Progenitor cell of endocrine pancreas (in vitro differentiated cells): ENCODE results near the gene SERPINA12. TPM values are rescaled to one million over a fixed set of nuclear protein-coding genes. Genes with fewer than 3 reads are reported as not detected.

Experiments
- DNase-seq: peaks from one replicate; pipeline ENCODE4 v3.0.0; 2021; ENCODE audit warnings: low spot score; ENCODE audit not compliant: unreplicated experiment
- H3K27ac Mint-ChIP-seq: 2 replicates; pipeline ENCODE4 v1.8.0; 2021; ENCODE audit warnings: mild to moderate bottlenecking, moderate library complexity, mixed read lengths
- H3K27me3 Mint-ChIP-seq: 2 replicates; pipeline ENCODE4 v1.8.0; 2021; ENCODE audit warnings: mixed read lengths
- H3K36me3 Mint-ChIP-seq: 2 replicates; pipeline ENCODE4 v1.8.0; 2022; ENCODE audit warnings: mixed read lengths; ENCODE audit not compliant: insufficient read depth
- H3K4me1 Mint-ChIP-seq: 2 replicates; pipeline ENCODE4 v1.8.0; 2021; ENCODE audit warnings: low read depth, mixed read lengths
- H3K4me3 Mint-ChIP-seq: 2 replicates; pipeline ENCODE4 v1.8.0; 2021; ENCODE audit warnings: low read depth, mild to moderate bottlenecking, moderate library complexity, mixed read lengths
- H3K9me3 Mint-ChIP-seq: 2 replicates; pipeline ENCODE4 v1.8.0; 2021; ENCODE audit warnings: low read depth, mixed read lengths
- CTCF ChIP-seq: fragments of 200-600 bp; sonication (generic); IDR thresholded peaks from one replicate; pipeline ENCODE4 v1.5.0; 2021; ENCODE audit warnings: antibody characterized with exemption, mild to moderate bottlenecking; ENCODE audit not compliant: unreplicated experiment
- total RNA-seq: library from RNA; stranded (reverse); gene quantifications from 2 replicates; pipeline ENCODE4 v1.2.1, GENCODE V29; 2021

The SERPINA12 gene
- total RNA-seq, 1 donor from 2014 or later = not detected

DNA sequence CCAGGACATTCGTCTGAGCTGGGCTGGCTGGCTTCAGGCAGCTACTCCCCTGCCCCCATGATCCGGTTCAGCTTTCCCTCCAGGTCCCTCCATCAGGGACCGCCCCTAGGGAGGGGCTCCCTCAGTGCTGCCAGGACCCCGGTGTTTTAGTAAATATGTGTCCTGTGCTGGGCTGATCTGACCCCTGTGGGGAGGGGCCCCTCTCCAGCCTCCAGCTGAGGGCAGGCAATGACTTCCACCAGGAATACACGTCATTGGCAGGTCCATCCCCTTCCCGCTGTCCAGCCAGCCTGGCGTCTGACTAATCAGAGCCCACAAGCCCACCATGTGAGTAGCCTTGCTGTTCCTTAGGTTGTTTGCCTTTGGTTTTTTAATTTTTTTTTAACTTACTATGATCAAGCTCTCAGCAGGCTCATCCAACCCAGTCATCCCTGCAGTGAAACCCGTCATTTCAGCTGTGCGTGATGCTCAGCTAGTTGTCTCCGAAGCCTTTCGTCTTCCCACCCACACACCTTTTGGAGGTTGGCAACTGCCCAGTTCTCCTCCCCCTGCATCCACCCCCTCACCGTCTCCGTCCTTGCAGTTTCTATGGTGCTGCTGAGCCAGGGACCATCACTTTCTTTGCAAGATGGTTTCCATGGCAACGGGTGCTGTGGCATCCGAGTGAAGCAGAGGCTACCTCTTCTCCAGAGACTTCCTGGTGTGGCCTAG, 36.0 kb upstream of the SERPINA12 start:
- Mint-ChIP-seq H3K4me3 (no peak overlapping the region), H3K4me1 (peaks cover 3% of the 10 kb centered on the region), H3K27ac (no peak overlapping the region), H3K36me3 (no peaks in the 10 kb centered on the region), H3K9me3 (peaks cover 5% of the 10 kb centered on the region), H3K27me3 (peaks cover 10% of the 10 kb centered on the region)
- DNase-seq = no peak
- TF ChIP-seq CTCF = no peak

DNA sequence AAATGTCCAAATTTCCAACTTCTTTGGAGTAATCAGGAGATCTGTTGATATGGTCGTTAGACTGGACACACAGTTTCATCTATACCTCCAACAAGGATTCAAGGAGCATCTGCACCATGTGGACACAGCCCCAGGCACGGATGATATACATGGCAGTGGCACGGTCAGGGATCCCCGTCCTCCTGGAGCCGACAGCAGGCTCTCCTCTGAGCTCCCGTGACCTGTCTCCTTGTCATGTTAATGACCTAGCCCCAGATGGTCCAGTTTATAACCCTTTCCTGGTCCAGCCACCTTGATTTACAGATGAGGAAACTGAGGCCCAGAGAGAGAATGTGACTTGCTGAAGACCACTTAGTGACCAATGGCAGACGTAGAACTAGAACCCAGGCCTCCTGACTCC, 35.5 kb upstream of the SERPINA12 start:
- DNase-seq = no peak
- H3K27me3 Mint-ChIP-seq = peaks cover 10% of the 10 kb centered on the region

GRCh38 chr14:94543449-94544124, 34.3 kb upstream of the SERPINA12 start:
- TF ChIP-seq CTCF = peak; percentile 15
- Mint-ChIP-seq H3K27ac (no peak overlapping the region), H3K4me1 (peaks cover 5% of the 10 kb centered on the region), H3K4me3 (no peak overlapping the region), H3K27me3 (peaks cover 17% of the 10 kb centered on the region), H3K9me3 (peaks cover 5% of the 10 kb centered on the region), H3K36me3 (no peaks in the 10 kb centered on the region)
- DNase-seq = no peak

More for the DNA sequence above, 35.5 kb upstream of the SERPINA12 start:
- peaks cover 5% of the 10 kb centered on the region for H3K9me3 Mint-ChIP-seq
- no peak overlapping the region for H3K27ac Mint-ChIP-seq
- TF ChIP-seq CTCF = no peak
- peaks cover 5% of the 10 kb centered on the region for H3K4me1 Mint-ChIP-seq
- no peaks in the 10 kb centered on the region for H3K36me3 Mint-ChIP-seq
- no peak overlapping the region for H3K4me3 Mint-ChIP-seq

GRCh38 chr14:94542811-94543440, 33.7 kb upstream of the SERPINA12 start:
- TF ChIP-seq CTCF = no peak
- Mint-ChIP-seq H3K4me1 (peaks cover 5% of the 10 kb centered on the region), H3K4me3 (no peak overlapping the region), H3K36me3 (no peaks in the 10 kb centered on the region), H3K27me3 (peaks cover 21% of the 10 kb centered on the region), H3K27ac (no peak overlapping the region), H3K9me3 (peaks cover 5% of the 10 kb centered on the region)
- no peak for DNase-seq

DNA sequence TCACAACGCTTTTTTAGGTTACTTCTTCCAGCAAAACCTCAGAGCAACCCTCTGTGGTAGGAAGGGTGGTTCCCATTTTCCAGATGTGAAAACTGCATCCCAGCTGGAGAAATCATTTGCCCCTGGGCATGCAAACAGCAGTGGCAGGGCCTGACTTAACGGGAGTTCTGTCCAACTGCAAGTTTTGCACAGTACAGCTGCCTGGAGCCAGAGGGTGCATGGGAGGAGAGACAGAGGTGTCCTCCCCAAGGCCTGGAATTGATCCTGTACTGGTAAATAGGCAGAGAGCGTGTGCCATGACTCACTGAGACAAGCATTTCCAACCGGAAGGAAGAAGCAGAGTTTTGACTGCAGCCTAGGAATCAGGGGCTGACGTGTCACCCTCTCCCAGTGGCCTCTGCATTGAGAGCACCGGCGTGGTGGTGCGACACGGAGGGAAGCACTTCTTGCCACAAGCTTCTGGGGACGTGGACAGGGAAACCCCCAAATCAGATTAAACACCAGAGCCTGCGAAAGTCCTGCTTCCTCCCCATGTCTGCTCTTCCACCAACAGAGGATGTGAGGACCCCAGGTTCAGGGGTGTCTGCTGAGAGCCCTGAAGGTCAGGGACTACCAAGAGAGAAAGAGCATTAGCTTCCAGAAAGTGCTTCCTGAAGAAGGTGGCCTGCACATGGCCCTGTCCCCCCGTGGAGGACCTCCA, 33.0 kb upstream of the SERPINA12 start:
- Mint-ChIP-seq H3K4me3 (no peak overlapping the region), H3K36me3 (no peaks in the 10 kb centered on the region), H3K4me1 (peaks cover 5% of the 10 kb centered on the region), H3K9me3 (peaks cover 5% of the 10 kb centered on the region), H3K27ac (no peak overlapping the region), H3K27me3 (peaks cover 21% of the 10 kb centered on the region)
- DNase-seq = no peak
- no peak for TF ChIP-seq CTCF
